ENCODE measurements around the gene TAF15.

The TAF15 gene

DNA sequence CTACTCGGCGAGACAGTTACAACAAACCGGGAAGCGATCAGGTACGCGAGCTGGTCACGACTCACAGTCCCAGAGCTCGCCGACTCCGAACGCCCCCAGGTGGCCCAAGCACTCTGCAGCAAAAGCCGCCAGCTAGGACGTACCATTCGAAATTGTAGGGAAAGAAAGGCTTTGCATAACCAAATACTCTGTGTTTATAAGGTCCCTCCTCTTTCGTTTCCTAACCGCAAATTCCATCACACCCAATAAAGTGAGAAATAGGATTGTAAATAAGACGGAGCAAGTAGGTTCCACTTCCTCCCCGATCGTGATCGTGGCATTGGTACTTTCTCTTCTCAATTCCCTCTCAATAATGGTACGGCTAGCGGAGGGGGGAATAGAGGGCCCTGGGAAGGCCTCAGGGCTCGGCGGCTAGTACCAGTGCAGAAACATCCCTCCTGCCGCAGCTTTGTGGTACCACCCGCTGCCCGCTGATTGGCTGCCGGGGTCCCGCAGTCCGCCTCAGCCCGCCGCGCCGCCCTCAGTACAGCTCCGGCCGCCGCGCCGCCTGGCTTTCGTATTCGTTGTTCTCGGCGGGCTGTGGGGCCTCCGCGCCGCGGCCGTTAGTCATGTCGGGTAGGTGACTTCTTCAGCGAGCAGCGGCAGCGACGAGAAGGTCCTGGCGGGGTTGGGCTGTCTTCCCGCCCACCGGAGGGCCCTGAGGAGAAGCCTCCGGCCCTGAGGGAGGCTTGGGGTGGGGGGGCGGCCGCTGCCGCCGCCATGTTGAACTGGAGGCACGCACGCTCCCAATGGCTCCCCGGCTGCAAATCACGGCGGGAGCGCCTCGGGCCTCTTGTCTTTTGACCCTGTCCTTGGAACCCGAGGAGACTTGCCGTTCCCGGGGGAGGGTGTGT, at the start of gene TAF15:
TSS of gene TAF15 (plus strand) at position 523 of the 893 bp plus-strand sequence. CDS start at position 609, 86 bp downstream.
- Mint-ChIP-seq H3K9me3 (no peaks in the 10 kb centered on the region), H3K27ac (peak within 1 kb of the TSS; percentile 98 to 100), H3K4me3 (peak within 1 kb of the TSS; percentile 87 to 97), H3K4me1 (peaks cover 54% of the 10 kb centered on the region), H3K27me3 (no peaks in the 10 kb centered on the region)
- peak; percentile 97 to 98 for DNase-seq
- ATAC-seq = peak; percentile 94

DNA sequence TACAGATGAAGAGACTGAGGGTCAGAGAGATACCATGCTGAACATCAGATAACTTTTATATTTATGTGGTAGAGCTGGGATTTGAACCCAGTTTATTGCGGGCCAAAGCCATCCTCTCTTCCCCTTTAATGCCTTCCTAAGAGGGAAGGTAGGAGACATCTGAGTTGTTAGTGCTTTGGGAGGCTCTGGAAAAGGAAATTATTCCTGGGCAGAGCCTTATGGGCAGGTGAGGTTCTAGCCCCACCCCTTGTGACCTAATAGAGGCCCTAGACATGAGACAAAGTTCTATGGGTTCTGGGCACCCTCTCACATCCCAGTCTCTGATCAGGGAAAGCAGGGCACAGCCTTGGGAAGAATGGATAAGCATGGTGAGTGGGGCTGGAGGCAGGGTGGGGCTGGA, 48.7 kb upstream of the TAF15 start, which contains the start of gene C17orf50:
TSS of gene C17orf50 (plus strand) at position 301 of the 400 bp plus-strand sequence. CDS start at position 356, 55 bp downstream.
- H3K4me1 Mint-ChIP-seq = peaks cover 14% of the 10 kb centered on the region
- DNase-seq (no peak), ATAC-seq (no peak)
- H3K27me3 Mint-ChIP-seq = no peaks in the 10 kb centered on the region
- H3K9me3 Mint-ChIP-seq = no peaks in the 10 kb centered on the region
- no peak within 1 kb of the TSS for H3K4me3 Mint-ChIP-seq
- H3K27ac Mint-ChIP-seq = no peak within 1 kb of the TSS

DNA sequence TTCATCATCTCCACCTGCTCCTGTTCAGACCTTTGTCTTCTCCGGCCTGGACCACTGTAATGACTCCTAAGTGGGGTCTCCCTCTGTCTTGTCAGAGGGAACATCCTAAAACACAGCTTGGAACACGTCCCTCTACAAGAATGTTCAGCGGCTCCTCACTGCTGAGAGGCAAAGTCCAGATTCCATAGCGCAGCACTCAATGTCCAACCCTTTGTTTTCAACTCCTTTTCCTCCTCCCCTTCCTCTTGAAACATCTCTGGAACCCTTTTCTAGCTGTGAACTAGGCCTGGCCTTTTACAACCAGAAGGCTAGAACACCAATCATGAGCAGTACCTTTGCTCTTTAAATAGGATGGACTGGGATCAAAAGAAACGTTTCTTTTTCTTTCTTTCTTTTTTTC, 47.7 kb upstream of the TAF15 start:
- Mint-ChIP-seq H3K4me3 (no peak overlapping the region), H3K9me3 (no peaks in the 10 kb centered on the region)

GRCh38 chr17:35763767-35764122, 45.5 kb upstream of the TAF15 start:
- Mint-ChIP-seq H3K4me3 (peak overlapping the region; percentile 89 to 98), H3K27me3 (no peaks in the 10 kb centered on the region), H3K4me1 (peaks cover 14% of the 10 kb centered on the region), H3K9me3 (no peaks in the 10 kb centered on the region), H3K27ac (no peak overlapping the region)
- ATAC-seq = no peak
- no peak for DNase-seq

More for the DNA sequence above, 47.7 kb upstream of the TAF15 start:
- no peak for ATAC-seq
- DNase-seq = no peak
- Mint-ChIP-seq H3K27ac (no peak overlapping the region), H3K4me1 (peaks cover 14% of the 10 kb centered on the region), H3K27me3 (no peaks in the 10 kb centered on the region)

DNA sequence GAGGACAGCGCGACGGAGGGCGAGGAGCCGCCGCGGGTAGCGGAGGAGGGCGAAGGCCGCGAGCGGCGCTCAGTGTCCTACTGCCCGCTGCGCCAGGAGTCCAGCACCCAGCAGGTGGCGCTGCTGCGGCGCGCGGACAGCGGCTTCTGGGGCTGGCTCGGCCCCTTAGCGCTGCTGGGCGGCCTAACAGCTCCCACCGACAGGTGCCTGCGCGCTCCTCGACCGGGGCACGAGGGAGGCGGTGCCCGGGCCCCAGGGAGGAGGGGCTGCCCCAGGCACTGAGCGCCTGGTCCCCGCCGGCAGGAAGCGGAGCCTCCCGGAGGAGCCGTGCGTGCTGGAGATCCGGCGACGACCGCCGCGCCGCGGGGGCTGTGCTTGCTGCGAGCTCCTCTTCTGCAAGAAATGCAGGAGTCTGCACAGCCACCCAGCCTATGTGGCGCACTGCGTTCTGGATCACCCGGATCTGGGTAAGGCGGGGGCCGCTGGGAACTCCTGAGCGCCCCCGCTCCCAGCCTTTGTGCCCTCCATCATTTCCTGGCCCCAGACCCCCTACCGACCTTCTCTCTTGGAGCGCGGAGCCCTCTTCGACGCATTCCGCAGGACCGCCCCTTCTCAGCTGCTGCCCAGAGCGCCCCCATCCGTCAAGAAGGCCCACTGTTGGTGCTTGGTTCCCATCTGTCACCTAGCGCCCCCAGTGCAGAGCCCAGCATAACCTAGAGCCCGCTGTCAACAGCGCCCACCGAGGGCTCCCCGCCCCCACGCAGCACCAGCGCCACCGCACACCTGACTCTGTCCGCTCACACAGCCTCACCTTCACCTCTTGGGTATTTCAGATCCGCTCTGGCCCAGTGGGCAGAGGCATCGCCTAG, 44.9 kb upstream of the TAF15 start:
- Mint-ChIP-seq H3K4me3 (peak overlapping the region; percentile 89 to 98), H3K4me1 (peaks cover 14% of the 10 kb centered on the region), H3K9me3 (no peaks in the 10 kb centered on the region), H3K27ac (peak overlapping the region; percentile 14 to 79), H3K27me3 (no peaks in the 10 kb centered on the region)
- ATAC-seq (peak; percentile 95), DNase-seq (peak; percentile 94 to 95)

DNA sequence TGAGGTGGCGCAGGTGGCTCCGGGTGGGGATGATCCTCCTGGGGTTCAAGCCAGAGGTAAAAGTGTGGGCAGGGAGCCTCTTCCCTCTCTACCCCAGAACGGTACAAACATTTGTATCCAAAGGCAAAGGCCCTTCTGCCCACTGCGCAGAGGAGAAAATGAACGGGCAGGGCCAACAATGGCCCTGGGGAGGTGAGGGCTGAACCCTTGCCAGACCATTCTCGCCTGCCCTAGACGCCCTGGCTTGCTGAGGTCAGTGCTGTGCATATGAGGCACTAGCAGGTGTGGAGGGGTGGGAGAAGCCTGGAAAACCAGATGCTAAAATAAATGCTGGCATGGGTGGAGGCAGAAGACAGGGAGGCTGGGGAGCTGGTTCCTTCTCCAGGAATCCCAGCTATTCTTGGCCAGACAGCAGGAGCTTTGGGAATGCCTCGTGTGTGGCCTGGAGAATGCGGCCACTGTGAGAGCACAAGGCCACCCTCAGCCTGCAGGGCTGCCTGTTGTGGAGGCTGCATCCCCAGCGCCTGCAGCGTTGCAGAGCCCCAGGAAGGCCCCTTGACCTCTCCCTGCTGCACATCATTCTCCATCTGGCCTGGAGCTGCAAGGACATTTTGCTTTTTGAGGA, 44.1 kb upstream of the TAF15 start:
- Mint-ChIP-seq H3K27me3 (no peaks in the 10 kb centered on the region), H3K27ac (no peak overlapping the region), H3K9me3 (no peaks in the 10 kb centered on the region), H3K4me3 (peak overlapping the region; percentile 89 to 98), H3K4me1 (peaks cover 14% of the 10 kb centered on the region)
- no peak for DNase-seq
- no peak for ATAC-seq

DNA sequence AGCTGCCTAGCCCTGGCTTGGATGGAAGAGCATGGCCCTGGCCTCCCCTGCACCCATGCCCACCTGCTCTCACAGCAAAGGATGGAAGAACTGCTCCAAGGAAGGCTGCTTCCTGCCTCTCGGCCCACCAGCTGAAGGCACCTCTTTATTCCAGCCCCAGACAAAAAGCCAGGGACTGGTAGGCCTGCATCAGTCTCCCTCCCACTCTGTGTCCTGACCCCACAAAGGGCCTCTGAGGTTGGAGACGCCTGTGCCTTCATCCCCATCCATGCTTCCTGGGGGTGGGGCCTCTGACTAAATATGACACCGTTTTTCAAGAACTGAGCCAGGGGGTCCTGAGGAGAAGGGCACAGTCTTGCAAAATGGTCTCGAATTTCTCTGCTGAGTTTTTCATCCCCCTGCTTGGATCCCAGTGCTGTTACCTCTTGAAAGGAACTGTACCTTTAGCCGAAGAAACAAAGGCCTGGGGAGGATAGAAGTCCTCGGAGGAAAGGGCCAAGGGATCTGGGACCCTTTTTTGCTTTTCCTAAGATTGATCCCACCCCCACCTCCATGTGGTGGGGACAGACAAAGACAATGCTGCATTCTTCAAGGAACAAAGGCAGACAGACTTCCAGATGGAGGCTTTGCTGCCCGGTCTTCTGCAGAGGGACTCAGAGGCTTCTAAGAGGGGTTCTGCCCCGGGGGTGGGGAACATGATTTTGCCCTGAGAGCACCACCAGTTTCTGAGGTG, 43.4 kb upstream of the TAF15 start:
- Mint-ChIP-seq H3K9me3 (no peaks in the 10 kb centered on the region), H3K4me3 (no peak overlapping the region), H3K4me1 (peaks cover 14% of the 10 kb centered on the region), H3K27me3 (no peaks in the 10 kb centered on the region), H3K27ac (no peak overlapping the region)
- ATAC-seq (no peak), DNase-seq (no peak)

DNA sequence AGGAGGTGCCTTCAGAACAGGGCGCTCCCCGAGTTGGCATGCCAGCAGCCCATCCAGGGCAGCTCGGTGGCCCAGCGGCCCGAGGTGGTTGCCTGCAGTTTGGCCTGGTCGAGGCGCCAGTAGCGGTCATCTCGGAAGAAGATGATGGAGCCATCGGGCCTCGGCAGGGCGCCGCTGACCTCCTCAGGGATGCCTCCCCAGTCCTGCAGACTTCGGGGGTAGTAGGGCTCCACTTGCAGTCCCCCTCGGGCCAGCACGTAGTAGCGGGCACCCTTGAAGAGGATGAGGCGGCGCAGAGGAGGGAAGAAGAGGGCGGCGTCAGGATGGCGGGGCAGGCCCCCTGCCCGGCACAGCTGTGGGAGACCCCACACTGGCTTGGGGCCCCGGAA, 42.8 kb upstream of the TAF15 start:
- ATAC-seq (no peak), DNase-seq (no peak)
- Mint-ChIP-seq H3K27me3 (no peaks in the 10 kb centered on the region), H3K27ac (no peak overlapping the region), H3K4me3 (no peak overlapping the region), H3K4me1 (peaks cover 14% of the 10 kb centered on the region), H3K9me3 (no peaks in the 10 kb centered on the region)

GRCh38 chr17:35766903-35767510, 42.3 kb upstream of the TAF15 start:
- no peaks in the 10 kb centered on the region for H3K27me3 Mint-ChIP-seq
- H3K9me3 Mint-ChIP-seq = no peaks in the 10 kb centered on the region
- ATAC-seq = no peak
- H3K27ac Mint-ChIP-seq = no peak overlapping the region
- peaks cover 14% of the 10 kb centered on the region for H3K4me1 Mint-ChIP-seq
- DNase-seq = peak in 1 of 2 donors; percentile 29
- H3K4me3 Mint-ChIP-seq = no peak overlapping the region

DNA sequence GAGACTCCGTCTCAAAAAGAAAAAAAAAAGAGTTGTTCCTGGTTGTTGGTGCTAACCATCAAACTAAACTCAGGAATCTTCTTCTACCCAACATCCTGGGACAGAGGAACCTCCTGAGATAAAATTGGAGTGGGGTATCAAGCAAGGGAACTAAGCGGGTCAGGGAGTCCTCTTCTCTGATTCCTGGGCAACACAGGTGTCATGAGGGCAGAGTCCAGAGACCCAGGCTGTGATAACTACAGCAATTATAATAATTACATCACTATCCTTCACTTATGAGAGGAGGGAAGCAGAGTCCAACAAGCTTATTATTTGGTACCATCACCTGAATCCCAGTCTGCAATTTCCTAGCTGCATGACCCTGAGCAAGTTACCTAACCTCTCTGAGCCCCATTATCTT, 40.5 kb upstream of the TAF15 start:
- Mint-ChIP-seq H3K27me3 (peaks cover 13% of the 10 kb centered on the region), H3K27ac (no peak overlapping the region), H3K4me3 (no peak overlapping the region), H3K9me3 (no peaks in the 10 kb centered on the region), H3K4me1 (peaks cover 12% of the 10 kb centered on the region)
- no peak for DNase-seq
- ATAC-seq = no peak

DNA sequence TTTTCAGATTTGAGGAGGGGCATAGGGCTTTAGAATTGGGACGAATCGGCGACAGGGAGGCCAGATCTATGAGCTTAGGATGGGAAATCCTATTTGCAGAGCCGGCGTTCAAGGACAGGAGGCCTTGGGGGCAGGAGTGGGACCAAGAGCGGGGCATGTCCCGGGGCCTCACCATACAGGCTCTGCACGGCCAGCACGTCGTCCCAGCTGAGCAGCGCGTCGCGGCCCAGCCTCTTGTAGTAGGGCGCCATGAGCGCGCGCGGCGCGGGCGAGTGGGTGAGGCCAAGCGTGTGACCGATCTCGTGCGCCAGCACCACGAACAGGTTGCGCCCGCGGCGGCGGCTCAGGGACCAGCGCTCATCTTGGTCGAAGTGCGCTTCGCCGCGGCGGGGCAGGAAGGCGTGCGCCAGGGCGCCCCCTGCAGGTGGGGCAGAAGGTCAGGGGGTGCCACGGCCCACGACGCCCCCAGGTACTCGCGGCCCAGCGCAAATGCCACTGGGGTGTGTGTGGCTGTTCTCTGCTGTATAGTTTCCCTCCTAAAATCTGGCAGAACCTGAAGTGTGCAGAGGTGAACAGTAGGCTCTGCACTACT, 39.3 kb upstream of the TAF15 start:
- ATAC-seq = no peak
- H3K27ac Mint-ChIP-seq = no peak overlapping the region
- DNase-seq = no peak
- H3K4me3 Mint-ChIP-seq = no peak overlapping the region
- H3K4me1 Mint-ChIP-seq = peaks cover 3% of the 10 kb centered on the region
- H3K9me3 Mint-ChIP-seq = no peaks in the 10 kb centered on the region
- peaks cover 22% of the 10 kb centered on the region for H3K27me3 Mint-ChIP-seq

DNA sequence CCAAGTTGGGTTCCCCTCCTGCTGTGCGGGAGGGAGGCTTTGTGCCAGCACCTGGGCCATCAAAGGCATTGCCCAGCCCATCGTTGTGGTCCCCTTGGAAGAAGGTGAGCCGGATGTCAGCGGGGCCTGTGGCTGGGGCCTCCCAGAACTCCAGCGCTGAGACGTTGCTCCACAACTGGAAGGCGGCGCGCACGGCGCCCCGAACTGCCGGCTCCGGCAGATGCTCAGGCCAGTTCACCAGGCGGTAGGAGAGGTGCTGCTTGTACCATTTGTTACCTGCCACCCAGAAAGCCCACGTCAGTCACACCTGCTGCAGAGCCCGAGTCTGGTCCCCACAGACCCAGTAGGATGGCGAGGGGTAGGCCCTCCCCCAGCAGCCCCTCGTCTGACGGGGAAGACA, 36.2 kb upstream of the TAF15 start:
- Mint-ChIP-seq H3K4me1 (no peaks in the 10 kb centered on the region), H3K27ac (no peak overlapping the region), H3K9me3 (no peaks in the 10 kb centered on the region), H3K27me3 (peaks cover 22% of the 10 kb centered on the region), H3K4me3 (no peak overlapping the region)
- DNase-seq = no peak
- no peak for ATAC-seq

- ATAC-seq = no peak
- Mint-ChIP-seq H3K4me1 (no peaks in the 10 kb centered on the region), H3K27me3 (peaks cover 22% of the 10 kb centered on the region), H3K4me3 (no peak overlapping the region), H3K27ac (no peak overlapping the region), H3K9me3 (no peaks in the 10 kb centered on the region)
- no peak for DNase-seq
Measured at GRCh38 chr17:35773679-35774425, 35.4 kb upstream of the TAF15 start.

- no peak for DNase-seq
- H3K4me1 Mint-ChIP-seq = no peaks in the 10 kb centered on the region
- no peak for ATAC-seq
- H3K27ac Mint-ChIP-seq = no peak overlapping the region
- no peak overlapping the region for H3K4me3 Mint-ChIP-seq
- peaks cover 22% of the 10 kb centered on the region for H3K27me3 Mint-ChIP-seq
- H3K9me3 Mint-ChIP-seq = no peaks in the 10 kb centered on the region
Measured at GRCh38 chr17:35774499-35774898, 34.8 kb upstream of the TAF15 start.

Data from stimulated activated naive CD8-positive, alpha-beta T cell treated with anti-CD3 and anti-CD28 coated beads, Interleukin-15, amount 100 ng/mL, for 72 hours (primary cell).